ENCODE data around the gene LIF. TPM values are rescaled to one million over a fixed set of nuclear protein-coding genes. Genes with fewer than 3 reads are reported as not detected.

The LIF gene
- total and polyA plus RNA-seq, 2 donors (not counting 3 experiments of a cell fraction or from before 2014, with no cell fraction given), result 0.12 to 0.27 TPM

- H3K79me2 ChIP-seq (ENCODE audit: control insufficient read depth, insufficient read depth, low read length), result no peaks in the 10 kb centered on the region
- BruUV-seq (replicated peaks), result no TSS peak
- no peak overlapping the region for H2AFZ ChIP-seq (ENCODE audit: low read depth, low read length)
- no peaks in the 10 kb centered on the region for H4K20me1 ChIP-seq (replicated peaks; ENCODE audit: control insufficient read depth, extremely low read depth, insufficient read depth, low read length)
- no peaks in the 10 kb centered on the region for H3K27me3 ChIP-seq (ENCODE audit: control insufficient read depth in 2 of 2, insufficient read depth in 2 of 2, low read length in 2 of 2)
- H3K27ac ChIP-seq (ENCODE audit: insufficient read depth, low read depth, low read length), result no peak overlapping the region
- no peak overlapping the region for H3K4me3 ChIP-seq (replicated peaks in 1 of 3; ENCODE audit: insufficient read depth in 1 of 3, low read depth in 1 of 3, low read length in 3 of 3)
- POLR2A ChIA-PET, result no interaction called here
- DNase-seq (ENCODE audit: low read depth, low spot score) (no peak), FAIRE-seq (no peak)
- no peaks in the 10 kb centered on the region for H3K36me3 ChIP-seq (ENCODE audit: control insufficient read depth in 2 of 2, extremely low read depth in 1 of 2, insufficient read depth in 2 of 2, low read length in 2 of 2)
- CTCF ChIA-PET, result interaction anchor here (0.8 to 1.4 kb wide), 2 partner anchors 20 to 119 kb away, joined by 4 to 5 read pairs; partner anchors contain the start of gene RNF215
- intact Hi-C loops (cut with micrococcal nuclease), result no loop called here
- no peaks in the 10 kb centered on the region for H3K9me1 ChIP-seq (replicated peaks; ENCODE audit: control insufficient read depth, extremely low read depth, insufficient read depth, low read length)
- no peaks in the 10 kb centered on the region for H3K9me3 ChIP-seq (replicated peaks; ENCODE audit: control insufficient read depth, insufficient read depth, low read length)
- no peak overlapping the region for H3K9ac ChIP-seq (replicated peaks; ENCODE audit: extremely low read depth, insufficient read depth, low read length)
- dilution Hi-C loops (cut with MboI; ENCODE audit: extremely low pct_ligation_motif_present, low sequenced_read_pairs), result no loop called here
- no peak for TF ChIP-seq MYC (IDR thresholded peaks at IDR 0.05; ENCODE audit: low read depth, low read length)
- TF ChIP-seq JUN (IDR thresholded peaks at IDR 0.05; ENCODE audit: borderline replicate concordance, insufficient read depth, insufficient read length, low read depth), result no peak
- no peak for TF ChIP-seq POLR2AphosphoS5 (IDR thresholded peaks at IDR 0.05; ENCODE audit: insufficient read depth, low read depth, low read length)
- TF ChIP-seq POLR2A (IDR thresholded peaks at IDR 0.05; ENCODE audit: low read depth, low read length), result no peak
- TF ChIP-seq FOS (IDR thresholded peaks at IDR 0.05; ENCODE audit: borderline replicate concordance, insufficient read depth, low read length), result no peak
- no peak for TF ChIP-seq CTCF (IDR thresholded peaks at IDR 0.05; ENCODE audit: extremely low read depth in 1 of 2, insufficient read depth in 1 of 2, low read depth in 1 of 2, low read length in 2 of 2)
- no peak for TF ChIP-seq EZH2 (IDR thresholded peaks at IDR 0.05; ENCODE audit: borderline replicate concordance, low read depth, low read length, severe bottlenecking)
- TF ChIP-seq MAX (IDR thresholded peaks at IDR 0.05; ENCODE audit: insufficient read depth, insufficient read length), result no peak
- TF ChIP-seq GATA2 (IDR thresholded peaks at IDR 0.05; ENCODE audit: insufficient read depth, insufficient read length, low read depth, low read length), result no peak
- no peak overlapping the region for H3K4me2 ChIP-seq (ENCODE audit: insufficient read depth, low read length)
- peaks cover 1% of the 10 kb centered on the region for H3K4me1 ChIP-seq (ENCODE audit: control insufficient read depth, extremely low read depth, insufficient read depth, low read length)
Measured at GRCh38 chr22:30268331-30268730, 21.8 kb upstream of the LIF start.
